GM10266 (cell line): ENCODE results near the gene FRK.
A peak's percentile ranks its signal among the peaks of the same experiment; 100 is the strongest.

ENCODE experiments used
- DNase-seq: peaks from one replicate; pipeline ENCODE4 v3.0.0; 2012; ENCODE audit errors: extremely low spot score
- CTCF ChIP-seq: IDR thresholded peaks from 2 replicates; pipeline ENCODE4 v1.5.1; 2012; ENCODE audit warnings: mild to moderate bottlenecking, low read depth; ENCODE audit not compliant: control insufficient read depth, insufficient read depth; ENCODE audit errors: missing control alignments

FRK gene

GRCh38 chr6:116012951-116013350 is 47.7 kb downstream of the FRK start:
- TF ChIP-seq CTCF, result no peak
- DNase-seq, result no peak

- TF ChIP-seq CTCF, result no peak
These were observed 48.2 kb downstream of the FRK start for GRCh38 chr6:116012471-116012949.

GRCh38 chr6:116011520-116011919 is 49.2 kb downstream of the FRK start:
- no peak for TF ChIP-seq CTCF

More at GRCh38 chr6:116012471-116012949, 48.2 kb downstream of the FRK start:
- DNase-seq, result no peak

GRCh38 chr6:116010790-116011401 is 49.8 kb downstream of the FRK start:
- DNase-seq, result peak; percentile 22
- TF ChIP-seq CTCF, result peak; percentile 97

More at GRCh38 chr6:116011520-116011919, 49.2 kb downstream of the FRK start:
- no peak for DNase-seq

GRCh38 chr6:116010386-116010785 is 50.3 kb downstream of the FRK start:
- TF ChIP-seq CTCF, result no peak
- DNase-seq, result no peak

- no peak for TF ChIP-seq CTCF
- no peak for DNase-seq
These were observed 52.0 kb downstream of the FRK start for GRCh38 chr6:116008470-116009243.
